NB4 (cell line): ENCODE data around the gene CFLAR.
A peak's percentile ranks its signal among the peaks of the same experiment; 100 is the strongest.
"Not testable (repeated sequence)": the region's sequence is repeated elsewhere in the genome, so short reads cannot be mapped to it uniquely, and the experiment has no call there.

Experiments
- DNase-seq: peaks from one replicate; pipeline ENCODE4 v3.0.0; 2010; ENCODE audit warnings: low read depth
- H3K4me3 ChIP-seq: one replicate; pipeline ENCODE4 v1.5.1; 2011; ENCODE audit warnings: mild to moderate bottlenecking, low read depth, low read length, moderate library complexity
- MYC ChIP-seq: IDR thresholded peaks from 2 replicates; pipeline ENCODE4 v1.6.1; 2011; ENCODE audit warnings: low read depth, low read length
- POLR2A ChIP-seq: IDR thresholded peaks from 2 replicates; pipeline ENCODE4 v1.6.1; 2011; ENCODE audit warnings: mild to moderate bottlenecking; ENCODE audit not compliant: insufficient read length; ENCODE audit errors: extremely low read depth
- TF ChIP-seq, protein P1 (sequence below): IDR thresholded peaks from one replicate; pipeline ENCODE4 v1.5.1; 2012; ENCODE audit warnings: low read depth, low read length
- TF ChIP-seq, protein P2 (sequence below): IDR thresholded peaks from 2 replicates; pipeline ENCODE4 v1.6.1; 2011; ENCODE audit warnings: low read depth, low read length

CFLAR gene

DNA sequence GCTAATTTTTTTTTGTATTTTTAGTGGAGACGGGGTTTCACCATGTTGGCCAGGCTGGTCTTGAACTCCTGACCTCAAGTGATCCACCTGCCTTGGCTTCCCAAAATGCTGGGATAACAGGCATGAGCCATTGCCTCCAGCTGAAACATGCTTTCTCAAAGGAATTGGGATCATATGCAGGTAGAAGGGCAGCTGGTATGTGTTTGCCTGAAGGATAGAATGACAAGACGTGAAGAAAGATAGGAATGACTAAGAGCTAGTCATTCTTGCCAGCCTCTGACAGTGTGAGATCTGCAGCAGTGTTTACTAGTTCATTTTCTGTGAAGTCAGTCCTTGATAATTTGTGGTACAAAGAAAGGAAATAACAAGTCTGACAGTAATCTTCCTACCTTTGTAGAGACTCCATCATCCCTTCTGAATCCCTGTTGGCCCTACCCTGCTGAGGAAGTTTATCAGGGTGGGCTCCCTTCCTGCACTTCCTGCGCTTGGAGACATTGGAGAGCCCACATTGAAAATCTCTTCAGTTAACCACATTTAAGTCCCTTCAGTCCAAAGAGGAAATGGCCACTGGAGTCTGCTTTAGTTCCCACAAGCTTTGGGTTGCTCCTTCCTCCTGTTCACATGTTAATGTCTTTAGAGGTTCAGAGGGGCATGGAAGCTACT lies 14.7 kb downstream of the CFLAR start:
- TF ChIP-seq, protein P1, sequence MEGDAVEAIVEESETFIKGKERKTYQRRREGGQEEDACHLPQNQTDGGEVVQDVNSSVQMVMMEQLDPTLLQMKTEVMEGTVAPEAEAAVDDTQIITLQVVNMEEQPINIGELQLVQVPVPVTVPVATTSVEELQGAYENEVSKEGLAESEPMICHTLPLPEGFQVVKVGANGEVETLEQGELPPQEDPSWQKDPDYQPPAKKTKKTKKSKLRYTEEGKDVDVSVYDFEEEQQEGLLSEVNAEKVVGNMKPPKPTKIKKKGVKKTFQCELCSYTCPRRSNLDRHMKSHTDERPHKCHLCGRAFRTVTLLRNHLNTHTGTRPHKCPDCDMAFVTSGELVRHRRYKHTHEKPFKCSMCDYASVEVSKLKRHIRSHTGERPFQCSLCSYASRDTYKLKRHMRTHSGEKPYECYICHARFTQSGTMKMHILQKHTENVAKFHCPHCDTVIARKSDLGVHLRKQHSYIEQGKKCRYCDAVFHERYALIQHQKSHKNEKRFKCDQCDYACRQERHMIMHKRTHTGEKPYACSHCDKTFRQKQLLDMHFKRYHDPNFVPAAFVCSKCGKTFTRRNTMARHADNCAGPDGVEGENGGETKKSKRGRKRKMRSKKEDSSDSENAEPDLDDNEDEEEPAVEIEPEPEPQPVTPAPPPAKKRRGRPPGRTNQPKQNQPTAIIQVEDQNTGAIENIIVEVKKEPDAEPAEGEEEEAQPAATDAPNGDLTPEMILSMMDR: no peak
- TF ChIP-seq MYC: no peak
- no peak for TF ChIP-seq POLR2A
- TF ChIP-seq, protein P2, sequence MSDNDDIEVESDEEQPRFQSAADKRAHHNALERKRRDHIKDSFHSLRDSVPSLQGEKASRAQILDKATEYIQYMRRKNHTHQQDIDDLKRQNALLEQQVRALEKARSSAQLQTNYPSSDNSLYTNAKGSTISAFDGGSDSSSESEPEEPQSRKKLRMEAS: no peak
- DNase-seq: peak; percentile 57
- H3K4me3 ChIP-seq: no peak overlapping the region

DNA sequence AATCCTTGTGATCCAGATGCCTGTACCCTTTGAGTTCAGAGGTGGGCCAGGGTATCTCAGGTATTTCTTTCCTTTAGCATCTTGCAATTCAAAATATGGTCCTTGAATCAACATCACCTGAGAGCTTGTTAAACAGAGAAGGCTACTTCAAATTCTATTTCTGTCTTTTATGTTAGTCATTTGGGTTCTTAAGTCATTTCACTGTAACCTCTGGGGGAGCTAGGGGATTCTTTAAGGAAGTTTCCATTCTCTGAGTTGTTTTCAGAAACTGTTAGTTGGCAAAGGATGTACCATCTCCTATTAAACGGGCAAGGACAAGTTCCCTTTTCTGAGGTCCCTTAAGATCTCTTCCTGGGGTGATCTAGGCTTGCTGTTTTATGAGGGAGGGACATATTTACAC lies 16.6 kb downstream of the CFLAR start:
- TF ChIP-seq, protein P2: no peak
- TF ChIP-seq POLR2A (no peak), MYC (no peak)
- TF ChIP-seq, protein P1: no peak
- H3K4me3 ChIP-seq: no peak overlapping the region
- DNase-seq: peak; percentile 81

DNA sequence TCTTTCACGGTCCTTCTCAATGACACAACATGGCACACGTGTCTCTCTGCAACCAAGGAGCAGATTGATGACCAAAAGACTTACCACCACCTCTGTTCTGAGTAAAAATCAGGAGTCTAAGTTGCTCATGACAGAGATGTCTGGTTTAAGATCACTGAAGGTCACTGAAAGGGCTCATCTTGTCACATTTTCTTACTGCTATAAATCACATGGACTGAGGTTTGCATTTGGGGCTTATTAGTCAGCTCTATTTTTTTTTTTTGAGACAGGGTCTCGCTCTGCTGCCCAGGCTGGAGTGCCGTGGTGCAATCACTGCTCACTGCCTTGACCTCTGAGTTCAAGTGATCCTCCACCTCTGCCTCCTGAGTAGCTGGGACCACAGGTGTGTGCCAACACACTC lies 19.4 kb downstream of the CFLAR start:
- TF ChIP-seq, protein P2: no peak
- no peak for TF ChIP-seq MYC
- no peak for TF ChIP-seq POLR2A
- H3K4me3 ChIP-seq: no peak overlapping the region
- DNase-seq: no peak

DNA sequence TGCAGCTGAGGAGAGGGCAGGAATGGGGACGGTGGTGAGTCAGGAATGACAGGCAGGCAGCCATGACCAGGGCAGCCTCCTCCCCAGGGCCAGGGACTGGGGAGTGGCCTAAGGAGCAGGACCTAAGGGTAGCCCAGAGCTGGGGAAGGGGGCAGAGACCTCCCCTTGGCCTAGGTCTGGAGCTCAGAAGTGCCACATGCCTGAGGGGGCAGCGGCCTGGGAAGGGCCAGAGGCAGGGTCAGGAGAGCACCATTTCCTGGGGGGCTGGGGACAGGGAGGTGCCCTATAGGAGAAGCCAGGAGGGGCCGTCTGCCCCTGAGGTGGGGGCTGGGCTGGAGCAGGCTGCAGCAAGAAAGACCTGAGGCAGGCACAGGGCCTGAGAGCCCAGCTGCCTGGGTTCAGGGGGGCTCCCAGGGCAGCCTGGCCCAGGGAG lies 20.9 kb downstream of the CFLAR start:
- no peak for TF ChIP-seq MYC
- TF ChIP-seq, protein P2: no peak
- no peak for DNase-seq

DNA sequence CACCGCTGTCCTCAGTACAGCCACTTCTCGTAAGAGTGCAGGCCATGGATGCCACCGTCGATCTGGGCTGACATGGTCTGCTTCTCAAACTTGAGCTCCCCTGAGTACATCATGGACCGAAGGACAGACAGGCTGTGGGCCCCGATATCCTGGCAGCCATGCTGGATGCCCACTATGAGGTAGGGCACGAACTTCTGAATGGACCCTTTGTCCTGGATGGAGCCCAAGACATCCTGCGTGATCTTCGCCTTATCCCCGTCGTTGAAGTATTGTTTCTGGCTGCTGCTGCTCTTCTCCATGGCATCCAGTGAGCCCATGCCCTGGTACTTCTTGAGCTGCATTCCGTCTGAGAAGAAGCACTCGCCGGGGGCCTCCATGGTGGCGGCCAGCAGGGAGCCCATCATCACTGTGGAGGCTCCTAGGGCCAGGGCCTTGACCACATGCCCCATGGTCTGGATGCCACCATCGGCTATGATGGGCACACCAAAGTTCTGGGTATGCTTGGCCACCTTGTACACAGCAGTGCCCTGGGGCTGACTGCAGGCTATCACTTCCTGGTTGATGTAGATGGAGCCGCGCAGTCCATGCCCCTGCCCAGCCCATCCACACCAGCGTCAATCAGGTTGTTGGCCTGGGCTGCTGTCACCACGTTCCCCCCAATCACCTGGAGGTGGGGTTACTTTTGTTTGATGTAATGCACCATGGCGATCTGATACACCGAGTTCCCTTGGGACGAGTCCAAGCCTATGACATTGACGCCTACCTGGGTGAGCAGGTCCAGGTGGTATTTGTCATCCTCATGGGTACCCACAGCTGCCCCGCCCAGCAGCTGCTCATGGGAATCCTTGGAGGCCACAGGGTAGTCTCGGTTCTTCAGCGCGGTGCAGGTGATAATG lies 21.8 kb downstream of the CFLAR start:
- H3K4me3 ChIP-seq: no peak overlapping the region
- TF ChIP-seq POLR2A: no peak
- TF ChIP-seq, protein P2: no peak
- TF ChIP-seq MYC: no peak
- TF ChIP-seq, protein P1: no peak
- DNase-seq: no peak

More for the DNA sequence above, 20.9 kb downstream of the CFLAR start:
- H3K4me3 ChIP-seq: no peak overlapping the region

DNA sequence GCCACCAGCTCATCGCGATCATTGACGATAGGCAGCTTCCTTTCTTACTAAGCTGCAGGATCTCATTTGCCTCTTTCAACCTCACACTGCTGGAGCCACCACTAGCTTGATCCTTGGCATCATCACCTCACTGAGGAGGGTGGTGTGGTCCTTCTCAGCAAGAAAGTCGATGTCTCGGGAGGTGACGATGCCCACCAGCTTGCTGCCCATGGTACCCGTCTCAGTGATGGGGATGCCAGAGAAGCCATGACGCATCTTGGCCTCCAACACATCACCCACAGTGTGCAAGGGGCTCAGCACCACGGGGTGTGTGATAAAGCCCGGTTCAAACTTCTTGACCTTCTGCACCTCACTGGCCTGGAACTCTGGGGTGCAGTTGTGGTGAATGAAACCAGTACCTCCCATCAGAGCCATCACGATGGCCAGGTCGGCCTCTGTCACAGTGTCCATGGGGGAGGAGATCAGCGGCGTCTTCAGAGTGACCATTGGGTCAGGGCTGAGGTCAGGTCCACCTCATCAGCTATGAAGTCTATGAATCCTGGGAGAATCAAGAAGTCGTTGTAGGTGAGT lies 22.5 kb downstream of the CFLAR start:
- TF ChIP-seq MYC (no peak), POLR2A (no peak)
- TF ChIP-seq, protein P1: no peak
- TF ChIP-seq, protein P2: no peak
- no peak for DNase-seq
- H3K4me3 ChIP-seq: no peak overlapping the region

DNA sequence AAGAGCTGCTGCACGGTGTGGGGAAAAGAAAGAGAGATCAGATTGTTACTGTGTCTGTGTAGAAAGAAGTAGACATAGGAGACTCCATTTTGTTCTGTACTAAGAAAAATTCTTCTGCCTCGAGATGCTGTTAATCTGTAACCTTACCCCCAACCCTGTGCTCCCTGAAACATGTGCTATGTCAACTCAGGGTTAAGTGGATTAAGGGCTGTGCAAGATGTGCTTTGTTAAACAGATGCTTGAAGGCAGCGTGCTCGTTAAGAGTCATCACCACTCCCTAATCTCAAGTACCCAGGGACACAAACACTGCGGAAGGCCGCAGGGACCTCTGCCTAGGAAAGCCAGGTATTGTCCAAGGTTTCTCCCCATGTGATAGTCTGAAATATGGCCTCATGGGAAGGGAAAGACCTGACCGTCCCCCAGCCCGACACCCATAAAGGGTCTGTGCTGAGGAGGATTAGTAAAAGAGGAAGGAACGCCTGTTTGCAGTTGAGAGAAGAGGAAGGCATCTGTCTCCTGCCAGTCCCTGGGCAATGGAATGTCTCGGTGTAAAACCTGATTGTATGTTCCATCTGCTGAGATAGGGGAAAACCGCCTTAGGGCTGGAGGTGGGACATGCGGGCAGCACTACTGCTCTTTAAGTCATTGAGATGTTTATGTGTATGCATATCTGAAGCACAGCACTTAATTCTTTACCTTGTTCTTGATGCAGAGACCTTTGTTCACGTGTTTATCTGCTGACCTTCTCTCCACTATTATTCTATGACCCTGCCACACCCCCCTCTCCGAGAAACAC lies 23.2 kb downstream of the CFLAR start:
- not testable (repeated sequence) for DNase-seq, H3K4me3 ChIP-seq
